Hippocampal formation (tissue), 2 donors: ENCODE measurements around the gene FIGNL1.

Experiments
- DNase-seq, 2 donors: peaks; one replicate each; lab custom pipeline; 2025; lab: John Stamatoyannopoulos, UW

FIGNL1 gene, protein sequence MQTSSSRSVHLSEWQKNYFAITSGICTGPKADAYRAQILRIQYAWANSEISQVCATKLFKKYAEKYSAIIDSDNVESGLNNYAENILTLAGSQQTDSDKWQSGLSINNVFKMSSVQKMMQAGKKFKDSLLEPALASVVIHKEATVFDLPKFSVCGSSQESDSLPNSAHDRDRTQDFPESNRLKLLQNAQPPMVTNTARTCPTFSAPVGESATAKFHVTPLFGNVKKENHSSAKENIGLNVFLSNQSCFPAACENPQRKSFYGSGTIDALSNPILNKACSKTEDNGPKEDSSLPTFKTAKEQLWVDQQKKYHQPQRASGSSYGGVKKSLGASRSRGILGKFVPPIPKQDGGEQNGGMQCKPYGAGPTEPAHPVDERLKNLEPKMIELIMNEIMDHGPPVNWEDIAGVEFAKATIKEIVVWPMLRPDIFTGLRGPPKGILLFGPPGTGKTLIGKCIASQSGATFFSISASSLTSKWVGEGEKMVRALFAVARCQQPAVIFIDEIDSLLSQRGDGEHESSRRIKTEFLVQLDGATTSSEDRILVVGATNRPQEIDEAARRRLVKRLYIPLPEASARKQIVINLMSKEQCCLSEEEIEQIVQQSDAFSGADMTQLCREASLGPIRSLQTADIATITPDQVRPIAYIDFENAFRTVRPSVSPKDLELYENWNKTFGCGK

DNA sequence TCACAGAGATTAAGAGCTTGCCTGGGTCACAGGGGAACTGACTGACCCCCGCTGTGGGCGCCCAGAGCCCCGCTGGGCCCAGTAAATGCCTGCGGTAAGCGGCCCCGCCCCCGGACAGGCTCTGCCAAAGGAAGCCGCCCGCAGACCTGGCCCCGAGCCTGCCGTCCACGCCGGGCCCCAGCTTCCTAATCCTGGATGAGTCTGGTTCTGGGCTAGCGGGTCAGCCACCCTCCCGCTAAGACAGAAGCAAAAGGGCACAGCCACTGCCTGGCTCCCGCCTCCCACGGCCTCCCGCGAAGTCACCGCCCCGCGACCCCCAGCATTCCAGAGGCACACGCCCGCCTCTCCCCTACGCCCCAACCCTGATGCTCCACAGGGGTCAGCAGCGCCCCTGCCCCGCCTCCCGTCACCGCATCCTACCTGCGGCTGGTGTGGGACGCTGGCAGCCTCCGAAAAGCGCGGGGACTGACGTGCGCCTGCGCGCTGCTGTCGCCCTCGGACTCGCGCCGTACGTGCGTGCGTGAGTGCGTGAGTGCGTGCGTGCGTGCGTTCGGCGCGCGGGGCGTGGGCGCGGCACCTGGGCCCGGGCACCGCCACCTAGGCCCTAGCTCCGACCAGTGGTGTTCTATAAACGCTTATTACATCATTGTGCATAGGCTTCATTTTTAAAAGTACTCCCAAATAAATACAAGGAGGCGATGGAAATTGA lies at the start of gene FIGNL1:
FIGNL1 (minus strand) TSS at position 470 of the 709 bp plus-strand sequence. CDS start 3,063 bp downstream, outside the sequence.
- DNase-seq: peak; percentile 21 to 65

DNA sequence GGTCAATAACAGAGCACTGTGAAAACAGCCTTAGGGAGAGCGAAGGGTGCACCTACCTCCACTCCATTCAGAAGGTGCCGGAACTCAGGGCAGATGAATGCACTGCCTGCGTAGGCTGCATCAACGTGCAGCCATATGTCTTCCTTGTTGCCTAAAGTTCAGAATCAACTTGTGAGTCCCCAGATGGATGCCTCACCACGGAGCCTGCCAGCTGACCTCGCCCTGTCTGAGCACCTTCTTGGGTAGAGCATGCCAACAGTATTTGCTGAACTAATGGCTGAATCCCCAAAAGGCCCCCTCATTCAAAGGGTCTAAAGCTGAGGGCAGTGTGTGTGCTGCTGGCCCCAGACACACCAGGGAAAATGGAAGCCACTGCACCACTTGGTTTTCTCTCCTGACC lies 48.9 kb upstream of the FIGNL1 start:
- no peak for DNase-seq

DNA sequence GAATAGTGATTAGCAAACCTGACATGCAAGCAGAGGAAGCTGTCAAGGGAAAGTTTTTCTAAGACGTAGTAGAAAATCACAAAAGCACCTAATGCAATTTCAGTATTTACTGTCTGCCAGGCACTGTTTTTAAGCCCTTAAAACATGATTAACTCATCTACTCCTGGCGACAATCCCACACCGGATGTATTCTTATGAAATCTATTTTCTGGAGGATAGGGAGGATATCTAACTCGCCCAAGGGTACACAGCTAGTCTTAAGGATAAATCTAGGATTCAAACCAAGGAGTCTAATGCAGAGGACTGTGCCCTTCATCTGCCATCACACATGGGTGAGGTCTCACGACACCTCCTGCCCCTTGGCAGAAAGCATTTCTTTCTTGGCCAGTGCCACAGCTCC lies 47.8 kb upstream of the FIGNL1 start:
- DNase-seq: no peak

DNA sequence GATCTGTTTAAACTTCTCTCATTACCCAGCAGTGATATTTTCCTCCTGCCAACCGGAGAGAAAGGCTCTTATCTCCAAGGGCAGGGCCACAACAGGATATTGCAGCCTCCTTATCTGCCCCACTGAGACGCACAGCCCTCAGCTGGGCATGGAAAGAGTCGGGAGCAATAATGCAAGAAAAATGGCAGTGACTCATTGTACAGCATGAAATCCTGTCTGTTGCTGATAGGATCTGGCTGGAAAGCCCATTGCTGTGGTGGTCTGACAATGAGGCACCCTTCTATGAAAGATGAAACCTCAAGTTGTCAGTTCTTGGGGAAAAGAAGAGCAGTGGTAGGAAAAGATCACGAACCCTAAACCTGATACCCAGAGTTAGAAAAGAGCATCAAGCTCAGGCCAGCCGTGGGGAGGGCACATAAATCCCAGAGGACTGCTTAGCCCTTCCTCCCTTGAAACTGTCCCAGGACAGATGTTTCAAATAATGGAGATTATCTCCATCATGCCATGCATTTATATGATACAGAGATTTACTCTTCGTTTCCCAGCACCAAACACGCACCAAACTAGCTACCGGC lies 47.0 kb upstream of the FIGNL1 start:
- DNase-seq: no peak

DNA sequence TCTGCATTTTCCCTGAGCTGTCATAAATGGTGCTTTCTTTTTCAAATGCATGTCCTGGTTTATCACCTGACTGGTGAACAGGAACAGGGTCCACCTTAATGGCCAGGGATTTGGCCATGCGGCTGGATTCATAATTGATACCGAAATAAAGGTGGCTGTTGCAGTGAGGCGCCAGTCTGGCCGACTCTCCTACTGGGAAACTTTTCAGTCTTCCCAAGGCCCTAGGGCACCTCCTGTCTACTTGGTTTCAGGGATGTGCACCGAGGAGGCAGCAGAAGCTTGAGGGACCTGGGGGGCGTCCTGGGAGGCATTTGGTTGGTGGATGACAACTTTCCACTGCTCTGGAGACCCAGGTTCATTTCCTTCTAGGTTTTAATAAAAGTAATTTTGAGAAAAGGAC lies 46.4 kb upstream of the FIGNL1 start:
- no peak for DNase-seq

DNA sequence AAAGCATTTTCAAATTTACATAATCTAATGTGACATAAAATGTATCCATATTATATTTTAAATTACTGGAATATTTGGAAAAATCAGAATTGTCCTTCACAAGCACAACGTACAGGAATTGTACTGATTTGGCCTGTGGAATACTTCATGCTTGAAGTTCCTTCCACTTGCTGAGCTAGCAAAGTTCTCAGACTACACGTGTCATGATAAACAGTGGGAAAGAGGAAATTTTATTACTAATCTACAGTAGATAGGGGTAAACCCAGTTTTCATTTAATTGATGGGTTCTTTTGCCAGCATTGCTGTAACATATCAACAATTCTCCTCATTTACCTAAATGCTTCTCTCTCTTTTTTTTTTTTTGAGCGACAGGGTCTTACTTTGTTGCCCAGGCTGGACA lies 45.6 kb upstream of the FIGNL1 start:
- DNase-seq: no peak

DNA sequence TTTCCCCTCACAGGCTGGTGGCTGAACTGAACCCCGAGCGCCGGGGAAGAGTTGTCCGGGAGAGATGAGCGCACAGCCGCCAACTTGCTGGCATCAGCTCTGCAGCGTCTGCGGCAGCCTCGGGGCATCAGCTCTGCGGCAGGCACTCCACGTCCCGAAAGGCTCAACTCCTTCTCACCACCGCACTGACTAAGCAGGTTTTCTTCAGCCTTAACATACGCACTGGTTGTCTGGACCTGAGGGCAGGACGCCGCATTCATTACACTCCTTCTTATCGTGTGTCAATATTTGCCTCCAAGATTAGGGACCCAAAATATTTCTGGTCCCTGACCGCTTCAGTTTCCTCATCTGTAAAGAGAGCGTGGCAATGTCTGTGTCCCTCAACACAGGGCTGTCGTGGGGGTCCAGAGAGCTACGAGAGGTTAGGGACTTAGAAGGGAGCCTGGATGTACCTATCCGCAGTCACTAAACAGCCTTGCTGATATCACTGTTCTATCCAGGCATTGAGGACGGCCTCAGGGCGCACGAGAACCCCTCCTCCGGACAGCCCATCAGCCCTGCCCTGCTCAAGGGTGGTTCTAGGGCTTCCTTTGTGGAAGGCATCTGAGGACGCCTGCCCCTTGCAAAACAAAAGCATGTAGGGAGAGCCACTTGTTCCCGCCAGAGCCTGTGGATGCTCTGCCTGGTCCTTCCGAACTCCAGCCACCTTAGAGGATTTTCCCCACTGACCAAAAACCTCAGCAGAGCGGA lies 42.8 kb upstream of the FIGNL1 start:
- no peak for DNase-seq

DNA sequence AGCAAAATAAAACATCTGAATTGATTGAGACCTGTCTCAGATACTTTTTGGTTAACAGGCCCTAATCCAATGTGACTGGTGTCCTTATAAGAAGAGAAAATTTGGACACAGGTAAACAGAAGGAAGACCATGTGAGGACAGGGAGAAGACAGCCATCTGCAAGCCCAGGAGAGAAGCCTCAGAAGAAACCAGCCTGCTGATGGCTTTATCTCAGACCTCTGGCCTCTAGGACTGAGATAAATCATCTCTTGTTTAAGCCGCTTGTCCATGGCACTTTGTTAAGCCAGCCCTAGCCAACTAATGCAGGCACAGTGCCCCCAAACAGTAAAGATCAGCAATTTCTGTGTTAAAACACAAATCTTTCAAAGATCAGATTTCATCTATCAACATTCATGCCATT lies 41.8 kb upstream of the FIGNL1 start:
- no peak for DNase-seq

DNA sequence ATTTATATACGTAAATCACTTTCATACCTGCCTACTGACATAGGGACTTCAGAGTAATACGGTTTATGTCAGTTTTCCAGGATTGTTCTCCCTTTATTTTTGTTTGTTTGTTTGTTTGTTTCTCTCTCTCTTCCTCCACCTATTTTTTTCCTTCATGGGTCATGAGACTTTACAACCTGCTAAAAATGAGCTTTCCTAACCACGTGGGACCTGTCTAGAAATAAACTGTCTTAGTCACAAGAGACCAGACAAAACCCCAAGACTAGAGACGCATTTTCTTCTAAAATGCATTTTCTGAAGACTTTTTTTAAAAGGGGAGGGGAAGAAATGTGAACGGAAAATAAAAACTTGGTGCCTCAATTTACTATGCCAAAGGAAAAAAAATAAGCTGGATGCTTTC lies 41.1 kb upstream of the FIGNL1 start:
- no peak for DNase-seq

DNA sequence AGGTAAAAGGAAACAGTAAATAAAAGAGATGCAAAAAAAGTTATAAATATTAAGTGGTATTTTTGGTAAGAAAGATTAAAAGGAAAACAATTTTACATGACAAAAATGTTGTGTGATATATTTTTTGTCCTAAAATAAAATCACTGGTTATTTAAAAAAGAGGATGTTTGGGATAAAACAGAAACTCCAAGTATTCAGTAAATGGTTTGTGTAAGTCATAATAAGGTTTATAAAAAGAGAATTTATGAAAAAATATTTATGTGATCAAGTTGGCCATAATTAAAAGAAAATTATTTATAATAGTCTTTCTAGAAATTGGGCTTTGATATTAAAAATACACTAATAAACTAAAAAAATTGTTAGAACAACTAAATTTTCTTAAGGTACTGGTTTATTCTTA lies 38.2 kb upstream of the FIGNL1 start:
- no peak for DNase-seq

DNA sequence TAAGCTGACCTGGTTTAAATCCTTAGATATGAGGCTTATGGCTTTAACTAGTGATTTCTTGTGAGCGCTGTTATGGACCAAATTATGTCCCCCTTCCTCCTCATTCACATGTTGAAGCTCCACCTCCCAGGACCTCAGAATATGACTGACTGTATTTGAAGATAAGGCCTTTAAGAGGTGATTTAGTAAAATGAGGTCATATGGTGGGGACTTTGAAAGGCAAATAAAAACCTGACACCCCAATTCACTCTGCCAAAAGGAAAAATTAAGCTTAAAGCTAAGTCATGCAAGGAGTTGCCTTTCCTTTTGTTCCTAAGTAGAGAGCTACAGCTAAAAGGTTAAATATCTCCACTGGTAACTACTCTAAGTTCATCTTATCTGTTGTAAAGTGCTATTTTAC lies 36.4 kb upstream of the FIGNL1 start:
- no peak for DNase-seq

DNA sequence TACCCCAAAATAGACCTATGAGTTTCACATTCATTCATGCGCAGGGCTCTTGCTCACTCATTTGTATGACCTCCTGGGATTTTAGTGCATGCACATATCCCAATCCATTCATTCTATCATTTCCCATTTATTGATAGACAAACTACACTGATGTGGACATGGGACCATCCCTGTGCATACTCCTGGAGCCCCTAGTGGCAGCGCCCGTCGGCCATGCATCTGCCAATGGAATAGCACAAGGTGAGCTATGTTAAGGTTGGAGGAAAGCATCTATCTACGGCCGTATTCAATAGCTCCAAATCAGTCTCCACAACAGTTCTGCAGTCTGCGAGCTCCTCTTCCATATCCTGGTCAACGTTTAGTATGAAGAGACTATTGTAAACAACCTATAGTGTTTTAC lies 31.7 kb upstream of the FIGNL1 start:
- DNase-seq: no peak

DNA sequence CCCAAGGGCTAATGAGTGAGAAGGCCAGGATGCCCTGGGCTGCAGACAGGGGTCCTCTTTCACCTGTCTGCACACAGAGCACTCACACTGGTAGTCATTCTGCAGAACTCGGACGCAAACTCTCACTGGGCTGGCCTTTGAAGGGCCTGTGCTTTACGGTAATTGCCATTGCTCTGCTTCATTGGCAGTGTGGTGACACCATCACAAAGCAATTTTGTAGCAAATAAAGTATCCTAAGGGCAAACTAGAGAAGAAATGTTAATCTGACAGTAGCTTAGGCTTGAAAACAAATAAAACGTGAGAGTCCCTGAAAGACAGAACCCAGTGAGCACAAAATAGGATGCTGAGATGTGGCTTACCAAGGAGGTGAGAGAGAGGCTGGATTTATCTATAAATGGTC lies 30.6 kb upstream of the FIGNL1 start:
- no peak for DNase-seq

DNA sequence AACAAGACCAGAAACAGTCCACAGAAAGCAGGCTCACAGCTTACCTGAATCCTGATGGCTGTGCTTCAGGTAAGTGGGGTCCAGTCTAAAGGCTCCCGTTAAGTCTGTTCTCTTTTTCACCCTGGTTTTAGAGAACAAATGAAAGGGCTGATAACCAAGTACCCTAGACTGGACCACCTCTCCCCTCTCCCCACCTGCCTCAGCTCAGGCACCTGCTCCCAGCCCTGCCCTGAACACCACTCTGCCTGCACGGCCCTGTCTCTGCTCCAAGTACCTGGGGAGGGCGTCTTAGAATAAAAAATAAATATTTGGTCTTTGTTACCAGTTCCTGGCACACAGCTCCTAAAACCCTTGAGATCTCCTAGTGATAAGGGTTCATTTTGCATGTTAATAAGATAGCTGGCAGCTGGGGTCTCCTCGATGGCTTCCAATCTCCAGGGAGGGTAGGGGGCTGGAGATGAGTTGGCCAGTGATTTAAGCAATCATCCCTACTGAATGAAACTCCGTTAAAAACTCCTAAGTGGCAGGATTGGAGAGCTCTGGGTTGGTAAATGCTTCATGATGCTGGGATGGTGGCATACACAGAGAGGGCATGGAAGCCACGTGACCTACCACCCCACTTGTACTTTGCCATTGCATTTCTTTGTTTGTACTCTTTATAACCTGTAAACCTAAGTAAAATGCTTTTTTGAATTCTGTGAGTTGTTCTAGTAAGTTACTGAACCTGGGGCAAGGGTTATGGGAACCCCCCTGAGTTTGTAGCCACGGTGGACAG lies 29.8 kb upstream of the FIGNL1 start:
- DNase-seq: no peak

DNA sequence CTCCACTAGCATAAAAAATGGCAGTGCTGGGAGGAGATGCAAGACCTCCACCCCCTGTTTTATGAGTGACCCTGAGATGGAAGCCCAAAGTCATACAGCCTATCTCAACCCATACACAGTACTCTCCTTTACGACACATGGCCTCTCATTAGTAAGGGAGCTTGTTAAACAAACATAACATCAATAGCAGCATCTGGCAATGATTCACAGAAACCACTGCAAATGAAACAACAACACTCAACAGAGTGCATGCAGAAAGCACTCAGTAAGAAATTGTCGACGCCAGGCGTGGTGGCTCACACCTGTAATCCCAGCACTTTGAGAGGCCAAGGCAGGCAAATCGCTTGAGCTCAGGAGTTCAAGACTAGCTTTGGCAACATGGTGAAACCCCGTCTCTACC lies 27.5 kb upstream of the FIGNL1 start:
- DNase-seq: no peak

DNA sequence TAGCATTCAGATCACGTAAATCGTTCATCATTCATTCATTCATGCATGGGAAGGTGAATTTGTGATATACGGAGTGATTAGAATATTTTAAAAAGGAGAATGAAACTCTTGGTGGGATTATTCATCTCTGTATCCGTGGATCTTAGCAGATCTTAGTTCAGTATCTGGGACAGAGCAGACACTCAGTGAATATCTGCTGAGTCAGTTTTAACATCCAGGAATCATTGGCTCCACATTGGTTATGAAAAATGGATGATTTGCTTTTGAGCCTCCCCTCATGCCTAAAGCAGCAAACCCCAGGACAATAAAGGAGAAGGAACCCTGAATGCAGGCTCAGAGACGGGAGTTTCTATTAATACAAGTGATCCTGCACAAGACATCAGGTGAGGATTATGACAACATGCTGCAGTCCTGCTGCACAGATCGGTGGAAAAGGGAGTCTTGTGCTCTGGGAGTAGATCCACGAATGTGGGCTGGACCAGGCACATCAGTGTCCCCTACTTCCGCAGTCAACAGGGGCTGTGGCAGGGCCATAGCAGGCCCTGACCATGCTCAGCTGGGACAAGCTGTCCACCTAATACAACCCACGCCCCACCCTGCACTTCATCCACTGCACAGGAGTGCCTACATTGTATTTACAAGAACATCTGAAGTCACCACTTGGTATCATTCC lies 26.9 kb upstream of the FIGNL1 start:
- DNase-seq: no peak

DNA sequence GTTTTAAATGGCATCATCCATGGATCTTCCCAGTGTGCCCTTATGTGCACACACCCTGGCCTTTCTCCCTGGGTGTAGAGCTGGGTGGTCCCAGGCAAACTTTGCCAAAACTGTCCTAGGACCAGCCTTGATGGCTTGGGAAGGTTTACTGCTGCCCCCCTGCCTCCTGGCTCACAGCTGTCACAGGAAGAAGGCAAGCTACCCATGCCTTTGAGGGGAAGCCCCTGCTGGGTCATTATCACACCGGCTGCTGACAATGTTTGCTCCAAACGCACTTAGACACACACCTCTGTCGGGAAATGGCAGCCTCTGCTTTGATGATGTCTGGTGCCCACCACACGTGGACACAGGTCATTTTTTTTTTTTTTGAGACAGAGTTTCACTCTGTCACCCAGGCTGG lies 25.2 kb upstream of the FIGNL1 start:
- no peak for DNase-seq

DNA sequence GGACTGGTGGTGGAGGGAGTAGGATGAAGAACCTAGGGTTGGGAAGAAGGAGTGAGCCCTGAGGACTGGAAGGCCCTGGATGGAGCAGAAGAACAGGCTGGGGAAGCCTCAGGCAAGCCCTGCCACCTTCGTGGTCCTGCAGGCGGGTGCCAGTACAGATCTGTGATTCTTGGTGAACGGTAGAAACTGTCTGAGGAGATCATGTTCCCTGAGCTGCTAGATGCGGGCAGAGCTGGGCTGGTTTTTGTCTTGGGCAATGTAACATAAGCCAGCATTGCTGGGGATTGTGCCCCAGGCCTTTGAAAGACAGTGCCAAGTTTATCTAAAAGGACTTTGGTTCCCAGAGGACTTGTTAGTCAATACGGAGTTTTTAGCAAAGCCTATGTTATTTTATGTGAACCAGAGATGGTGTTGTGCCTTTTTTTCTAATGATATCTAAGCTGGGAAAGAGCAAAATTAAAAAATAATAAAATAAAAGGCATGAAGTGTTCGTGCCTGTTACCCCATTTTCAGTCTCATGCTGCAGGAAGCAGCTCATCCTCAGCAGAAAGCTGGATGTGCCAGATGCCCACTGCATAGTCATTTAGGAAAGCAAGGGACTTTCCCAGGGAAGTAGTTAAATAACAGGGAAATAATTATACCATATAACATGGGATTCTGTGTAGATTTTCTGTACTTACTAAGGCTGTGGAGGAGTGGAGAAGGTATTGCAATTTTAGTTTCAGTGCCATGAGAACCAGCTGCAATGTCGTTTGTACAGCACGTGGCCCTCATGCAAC lies 24.4 kb upstream of the FIGNL1 start:
- no peak for DNase-seq

DNA sequence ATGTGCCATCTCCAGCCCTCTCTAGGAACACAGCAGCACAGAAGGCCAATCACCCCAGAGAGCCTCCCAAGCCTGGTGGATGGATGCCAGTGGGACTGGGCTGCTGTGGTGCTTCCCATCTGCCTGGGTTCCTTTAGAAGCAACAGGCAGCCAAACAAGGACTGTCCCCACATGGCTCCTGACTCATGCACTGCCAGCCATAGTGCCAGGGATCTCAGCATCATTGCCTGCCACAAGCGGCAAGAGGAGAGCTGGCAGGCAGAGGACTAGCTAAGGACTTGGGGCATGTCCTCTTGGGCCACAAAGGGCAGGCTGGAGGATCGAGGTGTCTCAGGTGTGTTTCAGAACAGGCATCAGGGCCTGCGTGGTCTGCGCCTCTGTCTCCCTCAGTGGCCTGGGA lies 23.4 kb upstream of the FIGNL1 start:
- DNase-seq: no peak

DNA sequence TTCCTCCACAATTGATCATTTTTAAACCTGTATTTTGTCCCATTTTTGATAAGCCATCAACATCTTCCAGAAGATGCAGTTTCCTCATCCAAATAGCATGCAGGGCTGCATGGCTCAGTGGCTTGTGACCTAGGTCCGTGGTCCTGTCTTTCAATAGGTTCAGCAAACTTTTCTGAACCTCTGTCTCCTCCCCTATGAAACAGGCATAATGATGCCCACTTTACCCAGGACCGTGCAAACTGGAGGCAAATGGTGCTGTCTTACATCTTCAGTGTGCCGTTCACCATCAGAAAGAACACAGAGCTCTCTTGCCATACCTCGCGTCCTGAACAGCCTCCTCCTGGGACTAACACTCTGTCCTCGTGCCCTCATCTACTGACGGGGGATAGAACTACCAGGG lies 22.3 kb upstream of the FIGNL1 start:
- no peak for DNase-seq
